Karpas-422 (cell line): ENCODE results near the gene PTPRK. TPM values are rescaled to one million over a fixed set of nuclear protein-coding genes. Genes with fewer than 3 reads are reported as not detected.

ENCODE experiments used
- DNase-seq: peaks from one replicate; pipeline ENCODE4 v3.0.0-alpha.2; 2015
- H2AFZ ChIP-seq: fragments of 200-600 bp; sonication (generic); 2 replicates; pipeline ENCODE4 v1.6.1; 2014; ENCODE audit warnings: antibody characterized with exemption, low read length, mixed read lengths
- H3K27ac ChIP-seq: fragments of 200-600 bp; sonication (generic); 2 replicates; pipeline ENCODE4 v1.5.1; 2014; ENCODE audit warnings: mild to moderate bottlenecking, low read length, moderate library complexity
- H3K27me3 ChIP-seq: fragments of 200-600 bp; sonication (generic); 2 replicates; pipeline ENCODE4 v1.6.1; 2014; ENCODE audit warnings: low read length, mixed read lengths
- H3K36me3 ChIP-seq: fragments of 200-600 bp; sonication (generic); 2 replicates; pipeline ENCODE4 v1.6.1; 2014; ENCODE audit warnings: low read length, mixed read lengths; ENCODE audit not compliant: insufficient read depth
- H3K4me1 ChIP-seq: fragments of 200-600 bp; sonication (generic); 2 replicates; pipeline ENCODE4 v1.6.1; 2014; ENCODE audit warnings: mild to moderate bottlenecking, low read length, mixed read lengths
- H3K4me2 ChIP-seq: fragments of 200-600 bp; sonication (generic); 2 replicates; pipeline ENCODE4 v1.6.1; 2014; ENCODE audit warnings: low read length, low read depth, mild to moderate bottlenecking; ENCODE audit not compliant: poor library complexity, severe bottlenecking
- H3K4me3 ChIP-seq: fragments of 200-600 bp; sonication (generic); 2 replicates; pipeline ENCODE4 v1.5.1; 2014; ENCODE audit warnings: mild to moderate bottlenecking, antibody characterized with exemption, low read length, mixed read lengths
- H3K79me2 ChIP-seq: fragments of 200-600 bp; sonication (generic); 2 replicates; pipeline ENCODE4 v1.6.1; 2014; ENCODE audit warnings: mild to moderate bottlenecking, low read length, mixed read lengths
- H3K9ac ChIP-seq: fragments of 200-600 bp; sonication (generic); 2 replicates; pipeline ENCODE4 v1.6.0; 2014; ENCODE audit warnings: low read length
- H3K9me2 ChIP-seq: fragments of 200-600 bp; sonication (generic), shearing (Covaris generic); replicated peaks from 2 replicates; pipeline ENCODE4 v1.6.0; 2014; ENCODE audit warnings: mild to moderate bottlenecking, low read length, moderate library complexity; ENCODE audit not compliant: insufficient read depth
- H3K9me3 ChIP-seq: fragments of 300-700, 200-600 bp; sonication (generic); 2 replicates; pipeline ENCODE4 v1.6.1; 2014; ENCODE audit warnings: low read length, mixed read lengths
- H4K20me1 ChIP-seq: fragments of 200-600 bp; sonication (generic); 2 replicates; pipeline ENCODE4 v1.6.1; 2014; ENCODE audit warnings: mild to moderate bottlenecking, antibody characterized with exemption, low read length, low read depth; ENCODE audit not compliant: insufficient read depth
- total RNA-seq: library from RNA; depleted of rRNA; stranded (reverse); fragments of >200 nt; shearing (Covaris generic); gene quantifications from 2 replicates; pipeline ENCODE4 v1.2.3, GENCODE V29; 2014; ENCODE audit warnings: low replicate concordance

Gene PTPRK
- total RNA-seq, 1 experiment from 2014 or later = 0.04 TPM

DNA sequence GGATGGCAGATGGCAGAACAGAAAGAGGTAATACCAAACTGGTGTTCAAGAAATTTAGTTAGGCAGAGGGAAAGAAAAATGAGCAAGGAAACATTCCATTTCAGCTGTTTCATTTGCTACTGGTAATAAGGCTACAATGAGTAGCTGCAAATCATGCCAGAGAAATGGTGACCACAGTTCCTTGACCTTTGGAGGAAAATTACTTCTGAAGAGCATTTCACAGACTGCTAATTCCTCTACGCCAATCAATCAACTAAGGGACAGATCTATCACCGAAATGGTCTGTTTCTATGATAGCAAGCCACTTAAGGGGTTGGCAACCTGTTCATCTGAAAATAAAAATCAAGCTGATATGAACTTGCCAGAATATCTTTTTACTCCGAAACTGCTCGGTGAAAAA is 119.5 kb downstream of the PTPRK start:
- H3K9me3 ChIP-seq = 0 out of 2 replicates have a peak, but pooled peaks cover 3% of the 10 kb centered on the region
- DNase-seq = no peak
- H3K4me2 ChIP-seq = no peak overlapping the region
- no peaks in the 10 kb centered on the region for H3K4me1 ChIP-seq
- no peak overlapping the region for H3K9ac ChIP-seq
- H3K9me2 ChIP-seq = 0 out of 2 replicates have a peak, but pooled peaks cover 4% of the 10 kb centered on the region
- H2AFZ ChIP-seq = no peak overlapping the region
- H3K27me3 ChIP-seq = no peaks in the 10 kb centered on the region
- H4K20me1 ChIP-seq = no peaks in the 10 kb centered on the region
- no peaks in the 10 kb centered on the region for H3K79me2 ChIP-seq
- no peak overlapping the region for H3K4me3 ChIP-seq
- H3K36me3 ChIP-seq = no peaks in the 10 kb centered on the region
- no peak overlapping the region for H3K27ac ChIP-seq

DNA sequence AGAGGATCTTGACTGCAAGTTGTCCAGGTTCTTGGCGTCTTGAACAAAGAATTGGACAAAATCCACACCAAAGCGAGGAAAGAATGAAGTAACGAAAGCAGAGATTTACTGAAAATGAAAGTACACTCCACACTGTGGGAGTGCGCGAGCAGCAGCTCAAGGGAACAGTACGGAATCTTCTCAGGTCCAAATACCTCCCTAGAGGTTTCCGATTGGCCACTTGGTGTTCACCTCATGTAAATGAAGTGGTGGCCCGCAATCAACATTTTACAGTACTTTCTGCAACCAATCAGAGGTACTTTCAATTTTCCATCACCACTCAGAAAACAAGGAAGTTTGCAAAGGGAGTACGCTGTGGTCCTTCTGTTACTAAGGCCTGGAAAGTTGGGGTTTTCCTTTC is 122.4 kb downstream of the PTPRK start:
- 0 out of 2 replicates have a peak, but pooled peaks cover 4% of the 10 kb centered on the region for H3K9me2 ChIP-seq
- no peaks in the 10 kb centered on the region for H4K20me1 ChIP-seq
- no peak overlapping the region for H3K27ac ChIP-seq
- peaks cover 3% of the 10 kb centered on the region; the same call in 1 of the 2 replicates for H3K9me3 ChIP-seq
- H3K79me2 ChIP-seq = no peaks in the 10 kb centered on the region
- H3K4me1 ChIP-seq = no peaks in the 10 kb centered on the region
- no peak overlapping the region for H2AFZ ChIP-seq
- no peak overlapping the region for H3K4me2 ChIP-seq
- no peak overlapping the region for H3K4me3 ChIP-seq
- H3K9ac ChIP-seq = no peak overlapping the region
- no peaks in the 10 kb centered on the region for H3K27me3 ChIP-seq
- no peaks in the 10 kb centered on the region for H3K36me3 ChIP-seq
- DNase-seq = no peak

- Histone ChIP-seq H2AFZ (no peak overlapping the region), H3K9me2 (no peaks in the 10 kb centered on the region), H3K79me2 (no peaks in the 10 kb centered on the region), H3K4me1 (no peaks in the 10 kb centered on the region), H3K27me3 (no peaks in the 10 kb centered on the region), H3K9ac (no peak overlapping the region), H3K9me3 (peaks cover 11% of the 10 kb centered on the region), H3K4me2 (no peak overlapping the region), H3K27ac (no peak overlapping the region), H4K20me1 (no peaks in the 10 kb centered on the region), H3K36me3 (no peaks in the 10 kb centered on the region), H3K4me3 (no peak overlapping the region)
- DNase-seq = no peak
These were observed 124.8 kb downstream of the PTPRK start for GRCh38 chr6:128395596-128395995.

DNA sequence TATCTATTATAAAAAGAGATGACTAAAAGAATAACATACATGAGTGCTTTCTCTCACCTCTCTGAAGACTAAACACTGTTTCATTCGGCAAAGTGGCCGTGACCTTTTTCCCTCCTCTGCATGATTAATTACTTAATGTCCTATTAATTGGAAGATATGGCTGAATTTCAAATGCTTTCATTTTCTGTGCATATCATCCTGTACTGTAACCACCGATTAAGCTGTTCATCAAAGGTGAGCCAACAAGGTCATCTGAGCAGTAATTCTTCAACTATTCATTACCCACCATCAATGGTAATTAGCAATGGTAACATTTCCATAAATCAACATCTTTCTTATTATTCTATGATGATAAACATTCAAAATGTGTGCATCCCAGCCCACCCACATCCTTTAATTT is 125.2 kb downstream of the PTPRK start:
- Histone ChIP-seq H3K9ac (no peak overlapping the region), H3K4me3 (no peak overlapping the region), H2AFZ (no peak overlapping the region), H3K4me1 (no peaks in the 10 kb centered on the region), H3K27me3 (no peaks in the 10 kb centered on the region), H3K36me3 (no peaks in the 10 kb centered on the region), H3K79me2 (no peaks in the 10 kb centered on the region), H3K4me2 (no peak overlapping the region), H3K27ac (no peak overlapping the region), H3K9me2 (no peaks in the 10 kb centered on the region), H4K20me1 (no peaks in the 10 kb centered on the region), H3K9me3 (peaks cover 11% of the 10 kb centered on the region)
- no peak for DNase-seq

- H3K4me3 ChIP-seq = no peak overlapping the region
- no peak overlapping the region for H3K27ac ChIP-seq
- H3K79me2 ChIP-seq = no peaks in the 10 kb centered on the region
- H4K20me1 ChIP-seq = no peaks in the 10 kb centered on the region
- H3K36me3 ChIP-seq = no peaks in the 10 kb centered on the region
- no peak for DNase-seq
- H3K9me3 ChIP-seq = peaks cover 16% of the 10 kb centered on the region
- no peaks in the 10 kb centered on the region for H3K4me1 ChIP-seq
- no peaks in the 10 kb centered on the region for H3K27me3 ChIP-seq
- no peak overlapping the region for H2AFZ ChIP-seq
- no peaks in the 10 kb centered on the region for H3K9me2 ChIP-seq
- H3K9ac ChIP-seq = no peak overlapping the region
- no peak overlapping the region for H3K4me2 ChIP-seq
These were observed 126.2 kb downstream of the PTPRK start for GRCh38 chr6:128394167-128394566.

DNA sequence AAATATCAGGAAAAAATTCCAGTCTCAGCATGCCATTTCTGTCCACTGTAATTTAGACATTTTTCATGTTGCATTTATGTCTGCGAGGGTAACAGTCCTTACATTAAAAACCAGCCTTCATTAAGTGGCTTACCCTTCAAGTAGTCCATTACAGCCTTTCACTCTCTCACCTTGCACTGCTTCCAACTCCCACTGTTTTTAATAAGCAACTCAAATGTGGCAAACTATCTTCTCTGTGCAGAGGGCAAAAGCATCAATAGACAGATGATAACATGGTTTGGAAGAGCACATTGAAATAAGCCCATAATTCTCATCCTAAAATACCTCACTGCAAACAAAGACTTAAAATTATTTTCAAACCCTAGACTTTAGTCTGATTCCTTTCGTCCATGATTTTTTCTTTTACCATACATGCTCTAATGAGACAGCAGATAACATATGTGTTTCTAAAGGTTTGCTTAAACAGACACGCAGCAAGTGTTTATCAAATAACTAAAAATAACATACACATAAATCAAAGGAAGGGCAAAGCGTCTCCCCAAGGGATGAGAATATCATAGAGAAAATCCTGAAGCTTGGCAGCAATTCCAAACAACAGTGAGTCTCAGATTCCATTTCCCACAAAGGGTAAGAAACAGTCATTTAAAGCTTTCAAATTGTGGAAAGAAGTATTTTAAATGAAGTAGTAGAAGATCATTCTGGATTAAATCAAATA is 130.4 kb downstream of the PTPRK start:
- H3K36me3 ChIP-seq = no peaks in the 10 kb centered on the region
- no peak overlapping the region for H3K9ac ChIP-seq
- no peak overlapping the region for H3K4me3 ChIP-seq
- no peak overlapping the region for H2AFZ ChIP-seq
- no peaks in the 10 kb centered on the region for H3K27me3 ChIP-seq
- H3K79me2 ChIP-seq = no peaks in the 10 kb centered on the region
- peaks cover 16% of the 10 kb centered on the region for H3K9me3 ChIP-seq
- no peaks in the 10 kb centered on the region for H3K9me2 ChIP-seq
- no peaks in the 10 kb centered on the region for H4K20me1 ChIP-seq
- no peaks in the 10 kb centered on the region for H3K4me1 ChIP-seq
- DNase-seq = no peak
- no peak overlapping the region for H3K27ac ChIP-seq
- no peak overlapping the region for H3K4me2 ChIP-seq

DNA sequence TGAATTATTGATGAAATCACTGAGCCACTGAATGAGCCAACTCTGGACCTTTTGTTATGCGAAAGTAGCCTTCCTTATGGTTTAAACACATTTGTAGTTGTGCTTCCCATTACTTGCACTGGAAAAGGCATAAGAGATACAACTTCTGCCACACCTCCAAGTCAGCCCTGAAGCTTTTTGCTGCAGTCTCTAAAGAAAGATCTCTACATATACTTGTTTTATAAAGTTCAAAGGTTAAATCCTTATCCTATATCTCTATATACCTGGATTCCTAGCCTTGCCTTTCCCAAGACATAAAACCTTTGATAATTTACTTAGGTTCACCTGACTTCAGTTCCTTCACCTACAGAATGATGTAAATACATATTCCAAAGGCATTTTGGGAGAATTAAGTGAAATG is 132.0 kb downstream of the PTPRK start:
- no peaks in the 10 kb centered on the region for H3K79me2 ChIP-seq
- H3K27ac ChIP-seq = no peak overlapping the region
- H2AFZ ChIP-seq = no peak overlapping the region
- H3K4me1 ChIP-seq = no peaks in the 10 kb centered on the region
- no peaks in the 10 kb centered on the region for H3K9me2 ChIP-seq
- H3K4me2 ChIP-seq = no peak overlapping the region
- H3K36me3 ChIP-seq = no peaks in the 10 kb centered on the region
- H4K20me1 ChIP-seq = no peaks in the 10 kb centered on the region
- H3K27me3 ChIP-seq = no peaks in the 10 kb centered on the region
- no peak overlapping the region for H3K4me3 ChIP-seq
- peaks cover 16% of the 10 kb centered on the region; the same call in 1 of the 2 replicates for H3K9me3 ChIP-seq
- H3K9ac ChIP-seq = no peak overlapping the region
- DNase-seq = no peak

GRCh38 chr6:128380891-128381290 is 139.5 kb downstream of the PTPRK start:
- Histone ChIP-seq H2AFZ (no peak overlapping the region), H3K27me3 (no peaks in the 10 kb centered on the region), H3K9me2 (no peaks in the 10 kb centered on the region), H3K27ac (no peak overlapping the region), H4K20me1 (no peaks in the 10 kb centered on the region), H3K9me3 (peaks cover 9% of the 10 kb centered on the region; the same call in 1 of the 2 replicates), H3K9ac (no peak overlapping the region), H3K79me2 (no peaks in the 10 kb centered on the region), H3K4me2 (no peak overlapping the region), H3K4me1 (no peaks in the 10 kb centered on the region), H3K36me3 (no peaks in the 10 kb centered on the region), H3K4me3 (no peak overlapping the region)
- DNase-seq = no peak
